NCI-H2081 (cell line): ENCODE measurements around the gene CRB2.

Experiments used
- DNase-seq, 2 experiments: peaks; one replicate each; lab custom pipeline; 2025; lab: John Stamatoyannopoulos, UW

CRB2 gene

DNA sequence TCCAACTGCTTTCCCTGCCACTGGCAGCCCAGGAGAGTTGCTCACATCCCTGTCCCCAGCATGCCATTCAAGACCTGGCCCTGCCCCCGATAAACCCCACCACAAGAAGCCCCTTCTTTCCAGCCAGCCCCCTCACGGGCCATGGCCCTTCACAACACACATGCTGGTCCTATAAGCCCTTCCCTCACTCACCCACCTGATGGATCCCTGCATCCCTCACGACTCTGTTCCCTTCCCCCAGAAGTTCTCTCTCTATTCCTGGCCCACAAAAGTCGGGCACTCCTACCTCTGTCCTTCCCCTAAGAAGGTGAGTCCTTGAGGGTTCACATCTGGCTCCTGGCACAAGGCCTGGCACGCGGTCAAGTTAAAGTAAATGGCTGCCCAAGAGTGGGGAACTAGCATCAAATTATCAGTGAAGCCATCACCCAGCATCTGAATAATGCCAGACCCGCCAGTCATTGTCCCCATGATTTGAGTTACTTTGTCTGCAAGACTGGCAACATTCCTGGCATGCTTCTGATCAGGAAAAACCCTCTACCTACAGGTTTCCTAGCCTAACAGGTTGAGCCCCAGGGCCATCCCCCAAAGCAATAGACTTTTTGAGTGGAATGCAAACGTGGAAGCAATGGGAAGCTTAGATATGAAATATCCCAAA, 65.9 kb downstream of the CRB2 start:
- DNase-seq: no peak

GRCh38 chr9:123422635-123423310, 66.8 kb downstream of the CRB2 start:
- DNase-seq: no peak

DNA sequence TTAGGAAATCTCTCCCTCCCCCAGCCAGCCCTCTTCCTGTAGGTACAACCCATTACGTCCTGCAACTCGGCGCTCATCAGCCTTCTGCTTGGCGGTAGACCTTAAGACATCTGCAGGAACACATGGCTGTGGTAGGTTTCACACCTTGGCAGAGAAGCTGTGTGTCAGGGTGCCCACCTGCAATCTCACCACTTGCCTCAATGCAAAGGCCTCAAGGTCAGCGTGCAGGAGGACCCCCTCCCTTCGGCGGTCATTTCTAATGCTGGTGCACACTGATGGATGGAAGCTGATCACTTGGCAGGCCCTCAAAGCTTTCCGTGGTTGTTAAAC, 67.3 kb downstream of the CRB2 start:
- DNase-seq: no peak

DNA sequence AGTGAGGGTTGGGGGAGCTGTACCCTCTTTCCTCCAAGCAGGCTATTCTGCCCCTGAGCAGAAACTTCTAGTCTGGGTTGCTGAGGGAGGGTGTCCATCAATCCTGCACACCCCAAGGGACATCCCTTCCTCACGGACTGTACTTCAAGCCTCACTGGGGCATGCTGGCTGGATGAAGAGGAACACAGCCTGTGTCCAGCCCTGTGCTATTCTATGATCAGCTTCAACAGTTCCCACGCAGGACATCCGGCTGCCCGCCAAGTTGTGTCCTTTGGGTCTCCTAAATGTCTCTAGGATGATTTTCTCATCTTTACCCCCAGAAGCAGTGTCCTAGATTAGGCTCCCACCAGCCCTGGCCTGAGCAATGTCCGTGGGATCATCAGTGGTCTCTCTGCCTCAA, 68.1 kb downstream of the CRB2 start:
- DNase-seq: no peak

- no peak for DNase-seq
Measured at GRCh38 chr9:123424552-123425225, 68.7 kb downstream of the CRB2 start.

- DNase-seq: no peak
Measured at GRCh38 chr9:123425261-123425821, 69.3 kb downstream of the CRB2 start.

DNA sequence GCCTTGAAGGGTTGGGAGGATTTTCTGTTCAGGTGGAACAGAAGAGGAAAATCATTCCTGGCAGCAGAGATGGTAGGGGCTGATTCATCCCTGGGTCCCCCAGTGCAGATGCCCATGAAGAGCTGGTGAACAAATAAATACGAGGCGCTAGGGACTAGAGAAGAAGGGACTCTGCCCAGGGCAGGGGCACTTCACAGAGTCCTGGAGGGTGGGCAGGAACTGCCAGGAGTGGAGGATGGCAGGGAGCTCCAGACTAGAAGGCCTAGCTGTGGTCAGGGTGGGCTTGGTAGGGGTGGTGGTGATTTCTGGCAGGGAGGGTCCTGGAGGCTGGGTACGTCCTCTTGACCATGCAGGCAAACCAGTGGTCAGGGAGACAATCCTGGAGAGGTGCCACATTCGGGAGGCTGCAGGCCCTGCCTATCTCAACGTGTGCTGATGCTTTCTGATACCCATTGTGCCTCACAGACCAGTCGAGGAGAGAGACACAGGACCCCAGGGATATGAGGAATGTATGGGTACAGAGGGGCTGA, 69.9 kb downstream of the CRB2 start:
- no peak for DNase-seq

DNA sequence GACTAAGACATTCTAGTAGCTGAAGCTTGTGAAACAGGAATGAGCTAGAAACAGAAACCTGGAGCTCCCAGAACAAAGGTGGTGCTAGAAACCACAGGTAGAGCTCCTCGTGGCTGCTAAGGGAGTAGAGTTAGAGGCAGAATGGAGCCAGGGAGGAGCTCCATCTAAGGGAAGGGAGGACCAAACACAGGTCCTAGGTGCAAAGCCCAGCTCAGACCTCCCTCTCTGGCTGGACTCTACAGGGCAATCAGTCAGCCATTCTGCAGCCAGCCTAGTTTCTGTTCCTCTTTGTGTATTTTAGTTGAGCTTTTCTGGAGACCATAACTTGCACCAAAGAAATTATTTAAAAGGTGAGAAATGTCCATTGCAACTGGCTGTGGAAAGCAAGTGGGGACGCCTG, 70.4 kb downstream of the CRB2 start:
- DNase-seq: no peak
